A549 treated with dexamethasone at 1 μM for 4 hours (cell line): Measurements from ENCODE around the gene TMEM19. TPM values are rescaled to one million over a fixed set of nuclear protein-coding genes. Genes with fewer than 3 reads are reported as not detected.

ENCODE experiments used
- total RNA-seq: library from RNA; stranded (reverse); fragments of 200-300 nt; extraction: Qiagen RNA extraction; gene quantifications from 5 replicates; pipeline ENCODE4 v1.2.3, GENCODE V29; 2022

Gene TMEM19
- total RNA-seq = 33.4 to 38.9 TPM (median 35.8 TPM) in 5 replicates

GRCh38 chr12:71685914-71686657 lies at the start of gene TMEM19:
Gene TMEM19 (plus strand): TSS chr12:71686082. CDS start chr12:71686681, 599 bp downstream.

GRCh38 chr12:71663561-71664410 lies 22.1 kb upstream of the TMEM19 start, which contains the start of the genes THAP2 and ZFC3H1:
Gene THAP2 (plus strand): TSS chr12:71664301. CDS start chr12:71664510, 209 bp downstream.
Gene ZFC3H1 (minus strand): TSS chr12:71663848. CDS start chr12:71663610, 238 bp downstream.

Other genes with a start within 250 kb of the TMEM19 start
- 0.02 TPM in 1 of 5 replicates, not detected in the others for gene LGR5, start 246.3 kb upstream of the TMEM19 start, total RNA-seq
- gene ZFC3H1, start 22.2 kb upstream of the TMEM19 start, total RNA-seq = 11.4 to 18.1 TPM (median 14.7 TPM) in 5 replicates
- gene THAP2, start 21.8 kb upstream of the TMEM19 start, total RNA-seq = 3.8 to 4.9 TPM (median 4.2 TPM) in 5 replicates
- 43.4 to 55.4 TPM (median 49.6 TPM) in 5 replicates for gene RAB21, start 68.8 kb downstream of the TMEM19 start, total RNA-seq
- gene TBC1D15, start 153.7 kb downstream of the TMEM19 start, total RNA-seq = 21.5 to 27.3 TPM (median 23.2 TPM) in 5 replicates